HT1080 (cell line): ENCODE data around the gene BCL2L14. TPM values are rescaled to one million over a fixed set of nuclear protein-coding genes. Genes with fewer than 3 reads are reported as not detected.

Experiments used
- DNase-seq: peaks from one replicate; pipeline ENCODE4 v3.0.0-alpha.2; 2015; ENCODE audit warnings: low read depth
- total RNA-seq: library from RNA; depleted of rRNA; stranded (reverse); fragments of >200 nt; shearing (Covaris generic); gene quantifications from 2 replicates; pipeline ENCODE4 v1.2.3, GENCODE V29; 2014

BCL2L14 gene
- total RNA-seq, 1 experiment from 2014 or later = not detected

- no peak for DNase-seq
These were observed 15.7 kb upstream of the BCL2L14 start for GRCh38 chr12:12054993-12055392.

GRCh38 chr12:12056951-12057350 lies 13.8 kb upstream of the BCL2L14 start:
- DNase-seq = no peak

GRCh38 chr12:12064596-12064995 lies 6.1 kb upstream of the BCL2L14 start:
- no peak for DNase-seq

GRCh38 chr12:12068751-12069150 lies 2.0 kb upstream of the BCL2L14 start:
- DNase-seq = no peak

- DNase-seq = no peak
These were observed 754 bp upstream of the BCL2L14 start for GRCh38 chr12:12069821-12070548.

- DNase-seq = no peak
These were observed 1.5 kb downstream of the BCL2L14 start for GRCh38 chr12:12072064-12072760.

GRCh38 chr12:12079291-12079690 lies 8.6 kb downstream of the BCL2L14 start:
- DNase-seq = no peak

- peak; percentile 65 for DNase-seq
These were observed 11.2 kb downstream of the BCL2L14 start for GRCh38 chr12:12081836-12082497.

GRCh38 chr12:12083688-12084087 lies 12.9 kb downstream of the BCL2L14 start:
- no peak for DNase-seq

- DNase-seq = no peak
These were observed 15.6 kb downstream of the BCL2L14 start for GRCh38 chr12:12086362-12086761.

GRCh38 chr12:12086973-12087692 lies 16.4 kb downstream of the BCL2L14 start:
- DNase-seq = no peak

GRCh38 chr12:12087693-12088034 lies 16.9 kb downstream of the BCL2L14 start:
- no peak for DNase-seq

GRCh38 chr12:12088147-12088546 lies 17.4 kb downstream of the BCL2L14 start:
- no peak for DNase-seq

- no peak for DNase-seq
These were observed 18.0 kb downstream of the BCL2L14 start for GRCh38 chr12:12088761-12089160.

GRCh38 chr12:12091071-12091470 lies 20.3 kb downstream of the BCL2L14 start:
- DNase-seq = no peak

- DNase-seq = no peak
These were observed 21.4 kb downstream of the BCL2L14 start for GRCh38 chr12:12091977-12092663.

GRCh38 chr12:12094481-12094880 lies 23.7 kb downstream of the BCL2L14 start:
- DNase-seq = no peak

- no peak for DNase-seq
These were observed 24.3 kb downstream of the BCL2L14 start for GRCh38 chr12:12095021-12095420.

GRCh38 chr12:12097891-12098690 lies 27.4 kb downstream of the BCL2L14 start:
- DNase-seq = no peak

GRCh38 chr12:12098691-12099015 lies 27.9 kb downstream of the BCL2L14 start:
- no peak for DNase-seq

- no peak for DNase-seq
These were observed 28.4 kb downstream of the BCL2L14 start for GRCh38 chr12:12099102-12099501.
